Thyroid gland (tissue), 4 donors: Measurements from ENCODE around the gene SETD1A.

Experiments used
- POLR2A ChIP-seq, 2 donors: fragments of 450-650 bp; IDR thresholded peaks; one replicate each; pipeline ENCODE4 v1.6.1; 2017; ENCODE audit warnings: antibody characterized with exemption in 2 of 2, mild to moderate bottlenecking in 2 of 2, moderate library complexity in 1 of 2
- TF ChIP-seq, protein P1 (sequence below), 6 experiments: fragments of 200-600 bp in 3 of 6; fragments of 450-650 bp in 3 of 6; sonication (generic) in 3 of 6; IDR thresholded peaks; one replicate each; pipeline ENCODE4 v1.5.1; 2016 to 2019; ENCODE audit warnings: antibody characterized with exemption in 6 of 6, mild to moderate bottlenecking in 2 of 6, inconsistent platforms in 1 of 6, moderate library complexity in 1 of 6

DNA sequence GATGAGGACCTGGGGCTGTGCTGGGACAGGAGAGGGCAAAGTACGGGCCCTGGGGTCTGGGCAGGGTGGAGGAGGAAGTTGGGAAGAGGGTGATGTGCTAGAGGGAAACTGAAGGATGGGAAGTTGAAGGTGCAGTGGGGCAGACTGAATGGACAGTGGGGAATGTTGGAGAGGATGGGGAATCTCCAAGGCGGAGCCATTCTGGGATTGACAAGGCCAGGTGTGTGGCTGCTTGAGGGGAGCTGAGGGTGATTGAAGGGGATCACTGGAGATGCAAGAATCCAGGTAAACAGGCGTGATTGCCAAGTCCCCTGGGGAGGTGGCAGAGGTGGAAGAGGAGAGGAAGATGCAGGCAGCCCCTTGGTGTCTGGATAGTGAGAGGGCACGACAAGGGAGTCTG is 18.9 kb downstream of the SETD1A start:
- TF ChIP-seq, protein P1, sequence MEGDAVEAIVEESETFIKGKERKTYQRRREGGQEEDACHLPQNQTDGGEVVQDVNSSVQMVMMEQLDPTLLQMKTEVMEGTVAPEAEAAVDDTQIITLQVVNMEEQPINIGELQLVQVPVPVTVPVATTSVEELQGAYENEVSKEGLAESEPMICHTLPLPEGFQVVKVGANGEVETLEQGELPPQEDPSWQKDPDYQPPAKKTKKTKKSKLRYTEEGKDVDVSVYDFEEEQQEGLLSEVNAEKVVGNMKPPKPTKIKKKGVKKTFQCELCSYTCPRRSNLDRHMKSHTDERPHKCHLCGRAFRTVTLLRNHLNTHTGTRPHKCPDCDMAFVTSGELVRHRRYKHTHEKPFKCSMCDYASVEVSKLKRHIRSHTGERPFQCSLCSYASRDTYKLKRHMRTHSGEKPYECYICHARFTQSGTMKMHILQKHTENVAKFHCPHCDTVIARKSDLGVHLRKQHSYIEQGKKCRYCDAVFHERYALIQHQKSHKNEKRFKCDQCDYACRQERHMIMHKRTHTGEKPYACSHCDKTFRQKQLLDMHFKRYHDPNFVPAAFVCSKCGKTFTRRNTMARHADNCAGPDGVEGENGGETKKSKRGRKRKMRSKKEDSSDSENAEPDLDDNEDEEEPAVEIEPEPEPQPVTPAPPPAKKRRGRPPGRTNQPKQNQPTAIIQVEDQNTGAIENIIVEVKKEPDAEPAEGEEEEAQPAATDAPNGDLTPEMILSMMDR (IDR thresholded peaks at IDR 0.05) = no peak
- TF ChIP-seq POLR2A (IDR thresholded peaks at IDR 0.05) = no peak
